A549 treated with AZD9567 at 1 μM for 4 hours (cell line): ENCODE measurements around the gene TACO1. TPM values are rescaled to one million over a fixed set of nuclear protein-coding genes. Genes with fewer than 3 reads are reported as not detected.

ENCODE experiments used
- total RNA-seq: library from RNA; stranded (reverse); fragments of 200-300 nt; extraction: Qiagen RNA extraction; gene quantifications from 5 replicates; pipeline ENCODE4 v1.2.3, GENCODE V29; 2022; ENCODE audit not compliant: insufficient read depth

The TACO1 gene
- total RNA-seq = 37.1 to 51.0 TPM (median 50.0 TPM) in 5 replicates

DNA sequence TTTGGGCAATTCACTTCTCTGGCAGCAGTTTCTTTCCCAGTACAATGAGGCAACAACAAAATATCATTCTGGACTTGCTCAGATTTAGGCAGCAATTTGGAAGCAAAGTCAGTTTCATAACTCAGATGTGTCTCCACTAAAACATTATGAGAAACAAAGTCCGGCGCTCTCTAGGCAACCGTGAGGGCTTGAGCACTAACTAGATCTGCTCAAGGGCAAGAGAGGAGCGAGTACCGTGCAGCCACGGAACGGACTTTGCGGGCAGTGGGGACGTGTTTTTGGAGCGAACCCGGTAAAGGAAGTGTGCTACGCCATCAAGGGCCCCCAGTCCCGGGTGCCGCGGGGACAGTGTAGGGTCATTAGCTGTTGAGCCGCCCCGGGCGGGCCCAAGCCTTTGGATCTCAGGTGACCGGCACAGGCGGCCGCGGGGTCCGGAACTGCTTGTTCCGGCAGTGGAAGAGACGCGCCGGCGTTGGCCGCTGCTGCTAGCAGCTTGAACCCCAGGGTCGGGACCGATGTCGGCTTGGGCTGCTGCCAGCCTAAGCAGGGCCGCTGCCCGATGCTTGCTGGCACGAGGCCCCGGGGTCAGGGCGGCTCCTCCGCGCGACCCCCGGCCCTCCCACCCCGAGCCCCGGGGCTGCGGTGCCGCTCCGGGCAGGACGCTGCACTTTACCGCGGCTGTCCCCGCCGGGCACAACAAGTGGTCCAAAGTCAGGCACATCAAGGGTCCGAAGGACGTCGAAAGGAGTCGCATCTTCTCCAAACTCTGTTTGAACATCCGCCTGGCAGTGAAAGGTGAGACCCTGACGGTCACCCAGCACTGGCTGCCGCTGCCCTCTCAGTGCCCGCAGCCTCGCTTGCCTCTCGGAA lies at the start of gene TACO1:
Gene TACO1, plus strand, starts transcription at position 327 of the 870 bp plus-strand sequence. Its CDS starts 189 bp downstream, at position 516.

DNA sequence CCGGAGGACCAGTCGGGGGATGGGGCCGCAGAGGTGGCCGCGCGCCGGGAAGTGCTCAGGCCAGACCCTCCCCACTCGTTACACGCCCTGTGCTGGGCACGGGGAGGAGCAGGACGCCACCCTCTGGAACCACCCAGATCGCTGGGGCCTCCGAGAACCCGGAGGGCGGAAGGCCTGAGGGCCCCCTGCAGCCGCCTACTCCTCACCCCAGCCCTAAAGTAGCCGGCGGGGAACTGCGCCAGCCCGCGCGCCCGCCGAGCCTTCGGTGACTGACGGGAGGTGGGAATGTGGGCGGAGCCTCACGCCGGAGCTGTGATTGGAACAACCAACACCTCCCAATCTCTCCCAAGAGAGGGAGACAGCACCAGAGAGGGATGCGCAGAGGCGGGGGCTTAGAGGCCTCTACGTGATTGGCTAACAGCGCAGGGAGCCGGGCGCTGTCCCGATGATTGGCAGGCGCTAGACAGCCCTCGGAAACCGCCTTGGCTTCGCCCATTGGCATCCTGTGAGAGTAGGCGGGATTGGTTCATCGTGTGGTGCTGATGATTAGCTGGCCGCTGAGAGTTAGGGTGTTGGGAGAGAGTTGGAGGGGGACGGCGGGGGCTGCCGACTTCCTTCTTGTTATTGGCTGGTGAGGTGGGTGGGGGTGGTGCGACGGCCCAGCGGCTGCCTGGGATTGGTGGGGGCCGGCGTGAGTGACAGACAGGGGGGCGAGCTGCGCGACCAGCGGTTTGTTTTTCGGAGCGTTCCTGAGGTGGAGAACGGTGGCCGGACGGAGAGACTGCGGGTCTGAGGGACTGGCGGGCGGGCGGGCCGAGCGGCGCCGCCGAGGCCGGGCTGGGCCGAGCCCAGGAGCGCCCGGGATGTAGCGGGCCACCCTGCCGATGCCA lies 21.2 kb downstream of the TACO1 start, which contains the start of gene MAP3K3:
Gene MAP3K3, plus strand, starts transcription at position 734 of the 890 bp plus-strand sequence. CDS start 343 bp downstream, outside the sequence.

Other genes with a start within 250 kb of the TACO1 start
- 22.8 to 29.6 TPM (median 28.4 TPM) in 5 replicates for gene CYB561, start 154.6 kb upstream of the TACO1 start, total RNA-seq
- gene ACE, start 123.8 kb upstream of the TACO1 start, total RNA-seq = 0.89 to 2.8 TPM (median 1.9 TPM) in 5 replicates
- 0.02 TPM in 1 of 5 replicates, not detected in the others for gene KCNH6, start 77.5 kb upstream of the TACO1 start, total RNA-seq
- 51.0 to 66.7 TPM (median 60.5 TPM) in 5 replicates for gene DCAF7, start 50.4 kb upstream of the TACO1 start, total RNA-seq
- gene MAP3K3, start 21.5 kb downstream of the TACO1 start, total RNA-seq = 16.6 to 20.8 TPM (median 19.7 TPM) in 5 replicates
- gene LIMD2, start 99.2 kb downstream of the TACO1 start, total RNA-seq = 6.7 to 13.6 TPM (median 11.1 TPM) in 5 replicates
- 24.9 to 29.3 TPM (median 26.4 TPM) in 5 replicates for gene STRADA, start 140.9 kb downstream of the TACO1 start, total RNA-seq
- gene CCDC47, start 172.7 kb downstream of the TACO1 start, total RNA-seq = 93.5 to 137 TPM (median 99.5 TPM) in 5 replicates
- 96.9 to 111 TPM (median 100 TPM) in 5 replicates for gene DDX42, start 173.3 kb downstream of the TACO1 start, total RNA-seq
- 202 to 232 TPM (median 220 TPM) in 5 replicates for gene PSMC5, start 226.5 kb downstream of the TACO1 start, total RNA-seq
- 50.6 to 85.0 TPM (median 56.6 TPM) in 5 replicates for gene FTSJ3, start 226.8 kb downstream of the TACO1 start, total RNA-seq
- gene SMARCD2, start 241.8 kb downstream of the TACO1 start, total RNA-seq = 53.2 to 61.5 TPM (median 57.0 TPM) in 5 replicates